Bronchial epithelial cell (primary cell): Measurements from ENCODE around the gene ARHGEF12. TPM values are rescaled to one million over a fixed set of nuclear protein-coding genes. Genes with fewer than 3 reads are reported as not detected.

Source experiments
- DNase-seq: peaks from one replicate; pipeline ENCODE4 v3.0.0-alpha.2; 2010; ENCODE audit warnings: low read depth
- FAIRE-seq: peaks from 2 replicates; lab custom pipeline; 2011; peaks lifted over from hg19 to GRCh38; lab: Jason Lieb, UNC
- H3K27me3 ChIP-seq: 2 replicates; pipeline ENCODE4 v1.5.1; 2011; ENCODE audit warnings: low read length; ENCODE audit not compliant: control insufficient read depth, insufficient read depth
- H3K36me3 ChIP-seq: 2 replicates; pipeline ENCODE4 v1.5.1; 2011; ENCODE audit warnings: low read length; ENCODE audit not compliant: control insufficient read depth, insufficient read depth
- H3K4me3 ChIP-seq: 2 replicates; pipeline ENCODE4 v1.5.1; 2011; ENCODE audit warnings: mild to moderate bottlenecking, low read depth, low read length, control low read depth
- CTCF ChIP-seq: IDR thresholded peaks from 2 replicates; pipeline ENCODE4 v1.5.1; 2011; ENCODE audit warnings: mild to moderate bottlenecking, moderate library complexity, low read length, control low read depth, inconsistent platforms; ENCODE audit not compliant: insufficient read depth, severe bottlenecking
- total RNA-seq: library from RNA; depleted of rRNA; stranded (reverse); fragments of >200 nt; gene quantifications from 2 replicates; pipeline ENCODE4 v1.2.1, GENCODE V29; 2014

Gene ARHGEF12
- total RNA-seq, 1 donor from 2014 or later: 65.6 TPM

- no peak for FAIRE-seq
- no peak overlapping the region for H3K4me3 ChIP-seq
- H3K36me3 ChIP-seq: no peaks in the 10 kb centered on the region
- H3K27me3 ChIP-seq: peaks cover 7% of the 10 kb centered on the region
- DNase-seq: no peak
- TF ChIP-seq CTCF: no peak
These were observed 185.0 kb downstream of the ARHGEF12 start for GRCh38 chr11:120521176-120521575.

DNA sequence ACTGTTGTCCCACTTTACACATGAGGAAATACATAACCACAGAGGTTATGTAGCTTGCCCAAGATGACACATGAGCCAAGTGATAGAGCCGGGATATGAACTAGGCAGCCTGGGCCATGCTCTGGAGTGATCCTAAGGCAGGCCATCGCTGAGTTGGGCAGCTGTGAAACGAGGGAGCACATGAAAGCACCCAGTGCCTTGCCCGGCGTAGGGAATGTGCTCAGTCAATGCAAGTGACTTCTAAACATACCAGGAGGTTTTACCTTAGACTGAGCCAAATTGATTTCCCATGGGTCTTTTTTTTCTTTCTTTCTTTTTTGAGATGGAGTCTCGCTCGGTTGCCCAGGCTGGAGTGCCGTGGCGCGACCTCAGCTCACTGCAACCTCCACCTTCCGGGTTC, 185.8 kb downstream of the ARHGEF12 start:
- TF ChIP-seq CTCF: no peak
- Histone ChIP-seq H3K36me3 (no peaks in the 10 kb centered on the region), H3K27me3 (peaks cover 2% of the 10 kb centered on the region), H3K4me3 (no peak overlapping the region)
- DNase-seq (no peak), FAIRE-seq (no peak)

DNA sequence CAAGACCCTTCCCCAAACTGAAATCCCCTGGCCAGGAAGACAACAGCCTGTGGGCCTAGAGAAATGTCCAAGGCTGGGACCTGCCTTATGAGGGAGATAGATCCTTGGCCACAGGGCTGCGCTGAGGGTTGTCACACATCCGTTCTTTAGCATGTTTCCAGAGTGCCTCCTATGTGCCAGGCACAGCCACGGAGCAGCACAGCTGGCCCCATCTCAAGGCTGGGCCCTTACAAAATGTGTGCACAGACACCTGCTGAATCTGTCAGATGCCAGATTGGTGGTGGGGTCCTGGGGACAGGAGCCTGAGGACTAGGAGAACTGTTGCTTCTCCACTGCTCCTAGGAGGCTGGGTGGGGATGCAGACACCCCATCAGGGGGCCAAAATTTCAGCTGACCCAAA, 186.5 kb downstream of the ARHGEF12 start:
- Histone ChIP-seq H3K4me3 (no peak overlapping the region), H3K36me3 (no peaks in the 10 kb centered on the region), H3K27me3 (peaks cover 2% of the 10 kb centered on the region)
- FAIRE-seq (no peak), DNase-seq (no peak)
- no peak for TF ChIP-seq CTCF

GRCh38 chr11:120523196-120523595, 187.0 kb downstream of the ARHGEF12 start:
- Histone ChIP-seq H3K36me3 (no peaks in the 10 kb centered on the region), H3K27me3 (peaks cover 2% of the 10 kb centered on the region), H3K4me3 (no peak overlapping the region)
- FAIRE-seq (no peak), DNase-seq (no peak)
- TF ChIP-seq CTCF: no peak

- Histone ChIP-seq H3K27me3 (peaks cover 2% of the 10 kb centered on the region), H3K36me3 (no peaks in the 10 kb centered on the region), H3K4me3 (no peak overlapping the region)
- FAIRE-seq (peak; percentile 85), DNase-seq (no peak)
- TF ChIP-seq CTCF: no peak
These were observed 188.4 kb downstream of the ARHGEF12 start for GRCh38 chr11:120524536-120525085.
